Sciatic nerve (tissue), 2 donors: ENCODE results near the gene CSTPP1. TPM values are rescaled to one million over a fixed set of nuclear protein-coding genes. Genes with fewer than 3 reads are reported as not detected.
"Not testable (repeated sequence)": the region's sequence is repeated elsewhere in the genome, so short reads cannot be mapped to it uniquely, and the experiment has no call there.

Experiments used
- ATAC-seq: fragments of 200-7000 bp; cut with Tn5 transposase; one replicate; pipeline ENCODE4 v1.9.1; 2020; ENCODE audit warnings: mild to moderate bottlenecking, moderate library complexity
- DNase-seq: peaks from one replicate; pipeline ENCODE4 v3.0.0-alpha.2; 2020; ENCODE audit warnings: low spot score
- intact Hi-C: fragments of 100-400 bp; cut with DNase I; formaldehyde crosslinking; loops from one replicate; pipeline ENCODE4 v1.14.2; 2022
- microRNA-seq: library from miRNA; unstranded; fragments of <30 nt; microRNA quantifications from one replicate; pipeline ENCODE4 v1.2.0, GENCODE V29; 2020
- total RNA-seq: library from RNA; stranded (reverse); fragmentation: NEBNext Ultra II Directional; extraction: Animal tissue kit (Norgen Biotek cat#: 25700); gene quantifications from one replicate; pipeline ENCODE4 v1.2.1, GENCODE V29; 2021
- donor health status: DM: no; HTN: no; CAD: no.
- donor health status: DM: no; HTN: no; CAD: no.

The CSTPP1 gene
- total RNA-seq, 1 donor from 2014 or later: 30.4 TPM

GRCh38 chr11:47191137-47191536, 254.6 kb downstream of the CSTPP1 start:
- intact Hi-C loops, DNase-seq, ATAC-seq: not testable (repeated sequence)

DNA sequence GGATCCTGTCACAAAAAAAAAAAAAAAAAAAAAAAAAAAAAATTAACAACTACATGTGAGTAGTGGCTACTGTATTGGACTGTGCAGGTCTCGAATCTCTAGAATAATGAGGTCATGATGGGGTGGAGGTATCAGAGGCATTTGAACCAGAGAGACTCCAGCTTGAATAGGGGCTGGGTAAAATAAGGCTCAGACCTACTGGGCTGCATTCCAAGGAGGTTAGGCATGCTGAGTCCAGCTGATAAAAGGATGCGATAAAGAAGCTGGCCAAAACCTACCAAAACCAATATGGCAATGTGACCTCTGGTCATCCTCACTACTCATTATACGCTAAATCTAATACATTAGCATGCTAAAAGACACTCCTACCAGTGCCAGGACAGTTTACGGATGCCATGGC, 255.6 kb downstream of the CSTPP1 start:
- intact Hi-C loops: no loop called here

DNA sequence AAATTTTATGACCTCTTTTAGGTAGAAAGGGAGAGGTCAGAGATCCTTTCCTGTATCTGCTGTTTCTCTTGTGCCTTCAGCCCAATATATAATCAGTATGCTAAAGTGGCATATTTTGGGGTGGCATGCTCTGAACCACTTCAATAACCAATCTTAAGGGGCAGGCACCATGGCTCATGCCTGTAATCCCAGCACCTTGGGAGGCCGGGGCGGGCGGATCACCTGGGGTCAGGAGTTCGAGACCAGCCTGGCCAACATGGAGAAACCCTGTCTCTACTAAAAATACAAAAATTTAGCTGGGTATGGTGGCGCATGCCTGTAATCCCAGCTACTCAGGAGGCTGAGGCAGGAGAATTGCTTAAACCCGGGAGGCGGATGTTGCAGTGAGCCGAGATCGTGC, 261.6 kb downstream of the CSTPP1 start:
- intact Hi-C loops: not testable (repeated sequence)

More for the DNA sequence above, 255.6 kb downstream of the CSTPP1 start:
- DNase-seq (no peak), ATAC-seq (no peak)

GRCh38 chr11:47201015-47201414, 264.5 kb downstream of the CSTPP1 start:
- ATAC-seq (no peak), DNase-seq (no peak)
- intact Hi-C loops: loop anchor here (5.0 kb wide), 1 partner anchor 646 kb away; the partner anchor contains the start of gene NUP160

More for the DNA sequence above, 261.6 kb downstream of the CSTPP1 start:
- ATAC-seq, DNase-seq: not testable (repeated sequence)

GRCh38 chr11:47202576-47202975, 266.0 kb downstream of the CSTPP1 start:
- no peak for DNase-seq
- intact Hi-C loops: loop anchor here (5.0 kb wide), 1 partner anchor 645 kb away; the partner anchor contains the start of gene NUP160
- ATAC-seq: no peak

- intact Hi-C loops: loop anchor here (5.0 kb wide), 1 partner anchor 643 kb away; the partner anchor contains the start of gene NUP160
- DNase-seq: no peak
- no peak for ATAC-seq
These were observed 268.1 kb downstream of the CSTPP1 start for GRCh38 chr11:47204637-47204989.

DNA sequence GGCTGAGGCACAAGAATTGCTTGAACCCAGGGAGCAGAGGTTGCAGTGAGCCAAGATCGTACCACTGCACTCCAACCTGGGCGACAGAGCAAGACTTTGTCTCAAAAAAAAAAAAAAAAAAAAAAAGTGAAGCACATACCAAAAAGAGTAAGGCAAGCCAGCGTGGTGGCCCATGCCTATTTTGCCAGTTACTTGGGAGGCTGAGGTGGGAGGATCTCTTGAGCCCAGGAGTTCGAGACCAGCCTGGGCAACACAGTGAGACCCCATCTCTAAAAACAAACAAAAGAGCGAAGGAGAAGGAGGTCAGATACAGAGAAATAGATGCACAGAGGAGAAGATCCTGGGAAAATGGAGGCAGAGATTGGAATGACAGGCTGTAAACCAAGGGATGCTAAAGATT, 270.0 kb downstream of the CSTPP1 start:
- intact Hi-C loops, DNase-seq, ATAC-seq: not testable (repeated sequence)

DNA sequence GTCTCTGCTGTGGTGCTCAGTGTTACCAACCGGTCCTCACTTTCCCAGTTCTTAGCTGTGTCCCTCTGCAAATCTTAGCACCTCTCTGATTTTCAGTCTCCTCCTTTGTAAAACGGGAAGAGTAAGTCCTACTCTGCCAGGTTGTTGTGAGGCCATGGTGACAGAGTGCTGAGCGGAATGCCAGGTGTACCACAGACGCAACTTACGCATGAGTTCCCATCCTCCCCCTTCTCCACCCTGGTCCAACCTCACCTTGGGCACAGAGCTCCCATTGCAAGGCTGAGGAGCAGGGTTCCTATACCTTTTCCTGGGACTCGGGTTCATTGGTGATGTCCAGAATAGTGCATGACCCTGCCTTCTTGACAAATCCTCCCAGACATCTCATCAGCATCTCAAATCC, 270.9 kb downstream of the CSTPP1 start:
- intact Hi-C loops: no loop called here
- no peak for DNase-seq
- ATAC-seq: no peak

GRCh38 chr11:47208008-47208552, 271.5 kb downstream of the CSTPP1 start:
- DNase-seq, ATAC-seq, intact Hi-C loops: not testable (repeated sequence)

- no peak for DNase-seq
- intact Hi-C loops: no loop called here
- no peak for ATAC-seq
These were observed 272.1 kb downstream of the CSTPP1 start for GRCh38 chr11:47208628-47209027.

Small RNA genes lying within 50 kb of the gene (microRNA-seq; reads per million reads assigned to microRNA genes)
- not detected for gene MIR6745

Other genes with a start within 250 kb of the CSTPP1 start
- 78.6 TPM for gene ARHGAP1, start 236.1 kb upstream of the CSTPP1 start, total RNA-seq
- gene ZNF408, start 235.7 kb upstream of the CSTPP1 start, total RNA-seq: 6.5 TPM
- not detected for gene F2, start 217.5 kb upstream of the CSTPP1 start, total RNA-seq
- 80.5 TPM for gene CKAP5, start 90.5 kb upstream of the CSTPP1 start, total RNA-seq
- gene LRP4, start 18.2 kb upstream of the CSTPP1 start, total RNA-seq: 29.3 TPM
- gene ARFGAP2, start 240.1 kb downstream of the CSTPP1 start, total RNA-seq: 94.2 TPM
- 66.0 TPM for gene PACSIN3, start 249.7 kb downstream of the CSTPP1 start, total RNA-seq